HG02885 (cell line): ENCODE data around the gene CRYZL1.

Experiments used
- ATAC-seq: cut with Tn5 transposase; IDR thresholded peaks from one replicate; pipeline ENCODE4 v1.9.1; 2021; ENCODE audit warnings: mild to moderate bottlenecking; ENCODE audit not compliant: unreplicated experiment, poor library complexity

CRYZL1 gene

GRCh38 chr21:33663241-33663640 lies 21.7 kb upstream of the CRYZL1 start:
- no peak for ATAC-seq

GRCh38 chr21:33662046-33662445 lies 20.5 kb upstream of the CRYZL1 start:
- no peak for ATAC-seq

- ATAC-seq: no peak
These were observed 19.6 kb upstream of the CRYZL1 start for GRCh38 chr21:33661146-33661545.

GRCh38 chr21:33660406-33660805 lies 18.9 kb upstream of the CRYZL1 start:
- ATAC-seq: no peak

GRCh38 chr21:33659568-33659949 lies 18.0 kb upstream of the CRYZL1 start:
- no peak for ATAC-seq

- ATAC-seq: no peak
These were observed 17.5 kb upstream of the CRYZL1 start for GRCh38 chr21:33658919-33659567.

GRCh38 chr21:33657124-33657820 lies 15.7 kb upstream of the CRYZL1 start:
- no peak for ATAC-seq

GRCh38 chr21:33655588-33656221 lies 14.2 kb upstream of the CRYZL1 start:
- ATAC-seq: no peak

- ATAC-seq: no peak
These were observed 12.9 kb upstream of the CRYZL1 start for GRCh38 chr21:33654412-33654811.

GRCh38 chr21:33651965-33652680 lies 10.6 kb upstream of the CRYZL1 start:
- ATAC-seq: no peak

- ATAC-seq: no peak
These were observed 9.5 kb upstream of the CRYZL1 start for GRCh38 chr21:33650929-33651509.

GRCh38 chr21:33650230-33650629 lies 8.7 kb upstream of the CRYZL1 start:
- ATAC-seq: no peak

- ATAC-seq: no peak
These were observed 7.0 kb upstream of the CRYZL1 start for GRCh38 chr21:33648555-33648954.

GRCh38 chr21:33647587-33647986 lies 6.0 kb upstream of the CRYZL1 start:
- no peak for ATAC-seq

- ATAC-seq: no peak
These were observed 4.2 kb upstream of the CRYZL1 start for GRCh38 chr21:33645730-33646129.

GRCh38 chr21:33644383-33645074 lies 3.0 kb upstream of the CRYZL1 start:
- ATAC-seq: no peak

GRCh38 chr21:33643658-33644311 lies 2.2 kb upstream of the CRYZL1 start:
- no peak for ATAC-seq

GRCh38 chr21:33642896-33643657 lies 1.5 kb upstream of the CRYZL1 start:
- ATAC-seq: no peak
